Measurements from ENCODE around the gene POU4F2. TPM values are rescaled to one million over a fixed set of nuclear protein-coding genes. Genes with fewer than 3 reads are reported as not detected.

POU4F2 gene, protein sequence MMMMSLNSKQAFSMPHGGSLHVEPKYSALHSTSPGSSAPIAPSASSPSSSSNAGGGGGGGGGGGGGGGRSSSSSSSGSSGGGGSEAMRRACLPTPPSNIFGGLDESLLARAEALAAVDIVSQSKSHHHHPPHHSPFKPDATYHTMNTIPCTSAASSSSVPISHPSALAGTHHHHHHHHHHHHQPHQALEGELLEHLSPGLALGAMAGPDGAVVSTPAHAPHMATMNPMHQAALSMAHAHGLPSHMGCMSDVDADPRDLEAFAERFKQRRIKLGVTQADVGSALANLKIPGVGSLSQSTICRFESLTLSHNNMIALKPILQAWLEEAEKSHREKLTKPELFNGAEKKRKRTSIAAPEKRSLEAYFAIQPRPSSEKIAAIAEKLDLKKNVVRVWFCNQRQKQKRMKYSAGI
- total RNA-seq: not detected

DNA sequence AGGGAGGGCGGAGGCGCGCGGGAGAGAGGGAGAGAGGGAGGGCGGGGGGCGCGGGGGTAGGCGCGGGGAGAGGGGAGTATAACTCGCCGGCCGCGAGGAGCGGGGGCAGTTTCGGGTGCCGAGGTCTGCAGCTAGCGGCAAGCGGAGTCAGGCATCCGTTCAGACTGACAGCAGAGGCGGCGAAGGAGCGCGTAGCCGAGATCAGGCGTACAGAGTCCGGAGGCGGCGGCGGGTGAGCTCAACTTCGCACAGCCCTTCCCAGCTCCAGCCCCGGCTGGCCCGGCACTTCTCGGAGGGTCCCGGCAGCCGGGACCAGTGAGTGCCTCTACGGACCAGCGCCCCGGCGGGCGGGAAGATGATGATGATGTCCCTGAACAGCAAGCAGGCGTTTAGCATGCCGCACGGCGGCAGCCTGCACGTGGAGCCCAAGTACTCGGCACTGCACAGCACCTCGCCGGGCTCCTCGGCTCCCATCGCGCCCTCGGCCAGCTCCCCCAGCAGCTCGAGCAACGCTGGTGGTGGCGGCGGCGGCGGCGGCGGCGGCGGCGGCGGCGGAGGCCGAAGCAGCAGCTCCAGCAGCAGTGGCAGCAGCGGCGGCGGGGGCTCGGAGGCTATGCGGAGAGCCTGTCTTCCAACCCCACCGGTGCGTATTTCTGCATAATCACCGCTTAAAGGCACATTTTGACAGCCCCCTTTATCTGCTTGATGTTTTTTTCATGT lies at the start of gene POU4F2:
Gene POU4F2 (plus strand): TSS at position 108 of the 720 bp plus-strand sequence. CDS start 248 bp downstream, at position 356.
- TF ChIP-seq, protein P1, sequence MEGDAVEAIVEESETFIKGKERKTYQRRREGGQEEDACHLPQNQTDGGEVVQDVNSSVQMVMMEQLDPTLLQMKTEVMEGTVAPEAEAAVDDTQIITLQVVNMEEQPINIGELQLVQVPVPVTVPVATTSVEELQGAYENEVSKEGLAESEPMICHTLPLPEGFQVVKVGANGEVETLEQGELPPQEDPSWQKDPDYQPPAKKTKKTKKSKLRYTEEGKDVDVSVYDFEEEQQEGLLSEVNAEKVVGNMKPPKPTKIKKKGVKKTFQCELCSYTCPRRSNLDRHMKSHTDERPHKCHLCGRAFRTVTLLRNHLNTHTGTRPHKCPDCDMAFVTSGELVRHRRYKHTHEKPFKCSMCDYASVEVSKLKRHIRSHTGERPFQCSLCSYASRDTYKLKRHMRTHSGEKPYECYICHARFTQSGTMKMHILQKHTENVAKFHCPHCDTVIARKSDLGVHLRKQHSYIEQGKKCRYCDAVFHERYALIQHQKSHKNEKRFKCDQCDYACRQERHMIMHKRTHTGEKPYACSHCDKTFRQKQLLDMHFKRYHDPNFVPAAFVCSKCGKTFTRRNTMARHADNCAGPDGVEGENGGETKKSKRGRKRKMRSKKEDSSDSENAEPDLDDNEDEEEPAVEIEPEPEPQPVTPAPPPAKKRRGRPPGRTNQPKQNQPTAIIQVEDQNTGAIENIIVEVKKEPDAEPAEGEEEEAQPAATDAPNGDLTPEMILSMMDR (IDR thresholded peaks at IDR 0.05; ENCODE audit: low read depth): no peak

DNA sequence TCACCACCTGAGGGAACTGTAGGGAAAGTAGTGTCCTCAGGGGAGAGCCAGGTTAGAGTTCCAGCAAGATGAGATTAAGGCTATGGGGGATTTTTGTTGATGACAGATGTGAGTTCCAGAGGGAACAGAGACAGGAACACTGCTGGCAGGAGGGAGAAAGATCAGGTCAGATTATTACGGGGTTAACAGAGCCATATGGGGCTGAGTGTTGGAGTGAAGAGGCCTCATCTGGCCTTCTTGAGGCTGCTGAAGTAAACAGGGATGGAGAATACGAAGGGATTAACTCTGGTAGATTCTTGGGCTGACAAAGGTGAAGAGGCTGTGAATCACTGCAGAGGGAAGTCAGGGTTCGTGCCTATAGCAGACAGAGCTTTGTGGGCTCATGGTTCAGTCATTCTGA lies 47.9 kb upstream of the POU4F2 start:
- TF ChIP-seq, protein P1 (IDR thresholded peaks at IDR 0.05; ENCODE audit: low read depth): no peak

DNA sequence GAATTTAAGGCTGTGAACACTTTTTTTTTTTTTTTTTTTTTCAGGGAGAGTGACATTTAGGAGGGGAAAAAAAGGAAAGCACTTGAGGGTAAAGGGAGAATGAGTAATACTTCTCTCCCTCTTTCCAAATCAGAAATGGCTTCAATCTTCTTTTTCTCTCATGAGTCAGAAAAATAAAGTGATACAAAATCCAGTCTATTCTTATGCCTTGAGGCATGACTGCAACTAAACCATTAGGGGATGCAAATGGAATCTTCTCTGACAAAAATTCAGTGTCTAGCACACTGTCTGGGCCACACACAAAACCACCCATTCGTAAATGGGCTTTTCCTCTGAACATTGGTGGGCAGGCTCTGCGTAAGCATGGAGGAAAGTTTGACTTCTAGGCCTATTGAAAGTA lies 46.7 kb upstream of the POU4F2 start:
- TF ChIP-seq, protein P1 (IDR thresholded peaks at IDR 0.05; ENCODE audit: low read depth): no peak

DNA sequence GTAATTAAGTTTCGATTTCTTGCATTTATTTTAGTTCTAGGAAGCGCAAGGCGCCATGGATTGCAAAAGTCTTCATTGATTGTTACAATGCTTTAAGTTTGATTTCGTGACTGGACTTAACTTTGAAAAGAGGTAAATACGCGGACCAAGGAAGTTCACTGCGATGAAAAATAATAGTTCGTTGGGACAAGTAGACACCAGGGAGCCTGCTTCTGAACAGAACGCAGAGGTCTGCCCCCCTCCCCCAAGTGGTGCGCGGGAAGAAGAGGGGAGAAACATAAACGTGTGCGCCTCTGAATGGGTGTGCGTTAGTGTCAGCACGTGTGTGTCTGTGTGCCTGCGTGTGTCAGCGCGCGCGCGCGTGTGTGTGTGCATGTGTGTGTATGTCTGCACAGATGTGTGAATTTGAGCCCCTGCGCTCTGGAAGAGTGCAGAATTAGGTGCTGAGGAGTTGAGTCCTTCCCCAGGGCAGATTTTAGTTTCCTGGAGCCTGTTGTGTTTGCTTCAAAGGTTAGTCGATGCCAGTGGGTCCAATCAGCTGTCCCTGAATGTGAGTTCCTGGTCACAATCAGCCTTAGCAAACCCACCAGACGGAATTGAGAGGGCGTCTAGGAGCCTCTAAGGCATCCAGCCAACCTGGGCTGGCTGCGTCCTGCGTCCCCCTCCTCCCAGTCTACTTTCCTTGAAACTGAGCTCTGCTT lies 5.8 kb upstream of the POU4F2 start:
- TF ChIP-seq, protein P1 (IDR thresholded peaks at IDR 0.05; ENCODE audit: low read depth): no peak

DNA sequence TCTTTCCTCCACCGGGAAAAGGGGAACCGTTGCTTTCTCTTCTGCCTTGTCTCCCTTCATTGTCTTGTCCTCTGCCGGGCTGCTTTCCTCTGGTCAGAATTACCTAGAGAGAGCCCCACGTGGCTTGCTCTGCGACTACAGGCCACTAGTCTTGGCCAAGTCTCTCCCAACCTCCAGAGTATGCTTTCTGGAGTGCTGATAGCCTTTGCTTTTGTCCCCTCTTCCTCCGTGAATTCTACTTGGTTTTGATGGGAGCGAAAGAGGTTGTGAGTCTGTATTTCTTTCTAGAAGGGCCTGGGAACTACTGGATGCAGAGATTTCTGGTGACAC lies 5.3 kb upstream of the POU4F2 start:
- TF ChIP-seq, protein P1 (IDR thresholded peaks at IDR 0.05; ENCODE audit: low read depth): no peak

DNA sequence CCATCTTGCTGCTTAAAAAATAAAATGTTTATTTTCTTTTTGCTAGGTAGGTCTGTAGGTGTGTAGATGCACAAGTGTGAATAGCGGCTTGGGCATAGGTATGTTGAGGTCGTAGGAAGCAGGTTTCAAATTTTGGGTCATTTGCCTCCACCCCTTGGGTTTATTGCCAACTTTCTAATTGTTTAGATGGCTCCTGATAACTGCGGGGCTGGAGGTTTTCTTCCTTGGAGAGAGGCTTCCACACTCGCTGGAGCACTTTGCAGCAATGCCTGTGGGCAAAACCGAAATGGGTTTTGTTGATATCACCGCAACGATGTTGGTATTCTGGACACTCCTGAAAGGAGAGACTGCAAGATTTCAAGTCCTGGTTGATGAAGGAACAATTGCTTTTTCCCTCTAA lies 3.9 kb upstream of the POU4F2 start:
- TF ChIP-seq, protein P1 (IDR thresholded peaks at IDR 0.05; ENCODE audit: low read depth): no peak

Measured in subcutaneous adipose tissue (tissue), 4 donors.